Measurements from ENCODE around the gene ADCY1.

Gene ADCY1

GRCh38 chr7:45683556-45684148 is 109.5 kb downstream of the ADCY1 start:
- no peak overlapping the region for H3K4me3 ChIP-seq (ENCODE audit: control insufficient read depth in 1 of 7, extremely low read depth in 1 of 7, insufficient read depth in 4 of 7, low read depth in 2 of 7, low read length in 6 of 7)
- no peak overlapping the region for H3K27ac ChIP-seq (ENCODE audit: insufficient read depth in 1 of 2, low read depth in 1 of 2, low read length in 2 of 2, poor library complexity in 1 of 2, severe bottlenecking in 2 of 2)
- no peaks in the 10 kb centered on the region for H3K9me3 ChIP-seq (ENCODE audit: control extremely low read depth in 1 of 5, control insufficient read depth in 4 of 5, insufficient read depth in 2 of 5, low read depth in 1 of 5, low read length in 4 of 5)
- no peaks in the 10 kb centered on the region for H3K36me3 ChIP-seq (ENCODE audit: control insufficient read depth in 4 of 4, insufficient read depth in 4 of 4, low read length in 3 of 4)
- 97% methylated on average over 13 of the region's 13 CpGs for WGBS (ENCODE audit: insufficient coverage)
- H3K27me3 ChIP-seq (replicated peaks in 2 of 5; ENCODE audit: control insufficient read depth in 4 of 5, insufficient read depth in 5 of 5, low read length in 4 of 5) = peaks cover 0 to 2% (median 0%) of the 10 kb centered on the region in 5 experiments
- DNase-seq = no peak
- POLR2A ChIA-PET = no interaction called here
- CTCF ChIA-PET = interaction anchor here (1.3 kb wide), 1 partner anchor 26 kb away, joined by 3 read pairs; no protein-coding TSS in a partner anchor
- H3K4me1 ChIP-seq (ENCODE audit: control extremely low read depth in 1 of 4, control insufficient read depth in 4 of 4, insufficient read depth in 4 of 4, low read length in 3 of 4) = no peaks in the 10 kb centered on the region

- Histone ChIP-seq H3K36me3 (ENCODE audit: control insufficient read depth in 4 of 4, insufficient read depth in 4 of 4, low read length in 3 of 4) (no peaks in the 10 kb centered on the region), H3K9me3 (ENCODE audit: control extremely low read depth in 1 of 5, control insufficient read depth in 4 of 5, insufficient read depth in 2 of 5, low read depth in 1 of 5, low read length in 4 of 5) (no peaks in the 10 kb centered on the region), H3K27me3 (replicated peaks in 2 of 5; ENCODE audit: control insufficient read depth in 4 of 5, insufficient read depth in 5 of 5, low read length in 4 of 5) (peaks cover 0 to 2% (median 0%) of the 10 kb centered on the region in 5 experiments), H3K27ac (ENCODE audit: insufficient read depth in 1 of 2, low read depth in 1 of 2, low read length in 2 of 2, poor library complexity in 1 of 2, severe bottlenecking in 2 of 2) (no peak overlapping the region), H3K4me3 (ENCODE audit: control insufficient read depth in 1 of 7, extremely low read depth in 1 of 7, insufficient read depth in 4 of 7, low read depth in 2 of 7, low read length in 6 of 7) (no peak overlapping the region), H3K4me1 (ENCODE audit: control extremely low read depth in 1 of 4, control insufficient read depth in 4 of 4, insufficient read depth in 4 of 4, low read length in 3 of 4) (peaks cover 0 to 14% (median 9%) of the 10 kb centered on the region in 4 experiments)
- ChIA-PET CTCF (no interaction called here), POLR2A (no interaction called here)
- WGBS (ENCODE audit: insufficient coverage) = 89% methylated on average over 6 of the region's 8 CpGs
- DNase-seq = no peak
Observed at GRCh38 chr7:45684910-45685618, 110.9 kb downstream of the ADCY1 start.

GRCh38 chr7:45685619-45686240 is 111.6 kb downstream of the ADCY1 start:
- Histone ChIP-seq H3K27me3 (replicated peaks in 2 of 5; ENCODE audit: control insufficient read depth in 4 of 5, insufficient read depth in 5 of 5, low read length in 4 of 5) (peaks cover 0 to 2% (median 0%) of the 10 kb centered on the region in 5 experiments), H3K4me1 (ENCODE audit: control extremely low read depth in 1 of 4, control insufficient read depth in 4 of 4, insufficient read depth in 4 of 4, low read length in 3 of 4) (peaks cover 0 to 18% (median 10%) of the 10 kb centered on the region in 4 experiments), H3K9me3 (ENCODE audit: control extremely low read depth in 1 of 5, control insufficient read depth in 4 of 5, insufficient read depth in 2 of 5, low read depth in 1 of 5, low read length in 4 of 5) (no peaks in the 10 kb centered on the region), H3K4me3 (ENCODE audit: control insufficient read depth in 1 of 7, extremely low read depth in 1 of 7, insufficient read depth in 4 of 7, low read depth in 2 of 7, low read length in 6 of 7) (no peak overlapping the region), H3K36me3 (ENCODE audit: control insufficient read depth in 4 of 4, insufficient read depth in 4 of 4, low read length in 3 of 4) (no peaks in the 10 kb centered on the region), H3K27ac (ENCODE audit: insufficient read depth in 1 of 2, low read depth in 1 of 2, low read length in 2 of 2, poor library complexity in 1 of 2, severe bottlenecking in 2 of 2) (no peak overlapping the region)
- WGBS (ENCODE audit: insufficient coverage) = 92% methylated on average over 11 of the region's 11 CpGs
- no peak for DNase-seq
- ChIA-PET POLR2A (no interaction called here), CTCF (no interaction called here)

GRCh38 chr7:45686441-45687184 is 112.4 kb downstream of the ADCY1 start:
- DNase-seq = no peak
- peaks cover 0 to 2% (median 0%) of the 10 kb centered on the region in 5 experiments for H3K27me3 ChIP-seq (replicated peaks in 2 of 5; ENCODE audit: control insufficient read depth in 4 of 5, insufficient read depth in 5 of 5, low read length in 4 of 5)
- ChIA-PET POLR2A (no interaction called here), CTCF (no interaction called here)
- WGBS (ENCODE audit: insufficient coverage) = 97% methylated on average over 10 of the region's 19 CpGs
- no peaks in the 10 kb centered on the region for H3K9me3 ChIP-seq (ENCODE audit: control extremely low read depth in 1 of 5, control insufficient read depth in 4 of 5, insufficient read depth in 2 of 5, low read depth in 1 of 5, low read length in 4 of 5)
- no peaks in the 10 kb centered on the region for H3K36me3 ChIP-seq (ENCODE audit: control insufficient read depth in 4 of 4, insufficient read depth in 4 of 4, low read length in 3 of 4)
- H3K4me3 ChIP-seq (ENCODE audit: control insufficient read depth in 1 of 7, extremely low read depth in 1 of 7, insufficient read depth in 4 of 7, low read depth in 2 of 7, low read length in 6 of 7) = no peak overlapping the region
- no peak overlapping the region for H3K27ac ChIP-seq (ENCODE audit: insufficient read depth in 1 of 2, low read depth in 1 of 2, low read length in 2 of 2, poor library complexity in 1 of 2, severe bottlenecking in 2 of 2)
- peaks cover 0 to 18% (median 10%) of the 10 kb centered on the region in 4 experiments for H3K4me1 ChIP-seq (ENCODE audit: control extremely low read depth in 1 of 4, control insufficient read depth in 4 of 4, insufficient read depth in 4 of 4, low read length in 3 of 4)

- 100% methylated on average over 1 of the region's 3 CpGs for WGBS (ENCODE audit: insufficient coverage)
Observed at GRCh38 chr7:45687185-45687560, 113.0 kb downstream of the ADCY1 start.

GRCh38 chr7:45687721-45688120 is 113.6 kb downstream of the ADCY1 start:
- POLR2A ChIA-PET = no interaction called here
- H3K27ac ChIP-seq (ENCODE audit: insufficient read depth in 1 of 2, low read depth in 1 of 2, low read length in 2 of 2, poor library complexity in 1 of 2, severe bottlenecking in 2 of 2) = no peak overlapping the region
- DNase-seq = no peak
- H3K27me3 ChIP-seq (replicated peaks in 2 of 5; ENCODE audit: control insufficient read depth in 4 of 5, insufficient read depth in 5 of 5, low read length in 4 of 5) = peaks cover 0 to 2% (median 0%) of the 10 kb centered on the region in 5 experiments
- WGBS (ENCODE audit: insufficient coverage) = 100% methylated on average over 2 of the region's 3 CpGs
- H3K4me1 ChIP-seq (ENCODE audit: control extremely low read depth in 1 of 4, control insufficient read depth in 4 of 4, insufficient read depth in 4 of 4, low read length in 3 of 4) = peaks cover 0 to 18% (median 10%) of the 10 kb centered on the region in 4 experiments
- H3K4me3 ChIP-seq (ENCODE audit: control insufficient read depth in 1 of 7, extremely low read depth in 1 of 7, insufficient read depth in 4 of 7, low read depth in 2 of 7, low read length in 6 of 7) = no peak overlapping the region
- no peaks in the 10 kb centered on the region for H3K9me3 ChIP-seq (ENCODE audit: control extremely low read depth in 1 of 5, control insufficient read depth in 4 of 5, insufficient read depth in 2 of 5, low read depth in 1 of 5, low read length in 4 of 5)
- CTCF ChIA-PET = no interaction called here
- no peaks in the 10 kb centered on the region for H3K36me3 ChIP-seq (ENCODE audit: control insufficient read depth in 4 of 4, insufficient read depth in 4 of 4, low read length in 3 of 4)

More at GRCh38 chr7:45687185-45687560, 113.0 kb downstream of the ADCY1 start:
- Histone ChIP-seq H3K4me3 (ENCODE audit: control insufficient read depth in 1 of 7, extremely low read depth in 1 of 7, insufficient read depth in 4 of 7, low read depth in 2 of 7, low read length in 6 of 7) (no peak overlapping the region), H3K36me3 (ENCODE audit: control insufficient read depth in 4 of 4, insufficient read depth in 4 of 4, low read length in 3 of 4) (no peaks in the 10 kb centered on the region), H3K4me1 (ENCODE audit: control extremely low read depth in 1 of 4, control insufficient read depth in 4 of 4, insufficient read depth in 4 of 4, low read length in 3 of 4) (peaks cover 0 to 18% (median 10%) of the 10 kb centered on the region in 4 experiments), H3K9me3 (ENCODE audit: control extremely low read depth in 1 of 5, control insufficient read depth in 4 of 5, insufficient read depth in 2 of 5, low read depth in 1 of 5, low read length in 4 of 5) (no peaks in the 10 kb centered on the region), H3K27ac (ENCODE audit: insufficient read depth in 1 of 2, low read depth in 1 of 2, low read length in 2 of 2, poor library complexity in 1 of 2, severe bottlenecking in 2 of 2) (no peak overlapping the region), H3K27me3 (replicated peaks in 2 of 5; ENCODE audit: control insufficient read depth in 4 of 5, insufficient read depth in 5 of 5, low read length in 4 of 5) (peaks cover 0 to 2% (median 0%) of the 10 kb centered on the region in 5 experiments)
- POLR2A ChIA-PET = no interaction called here
- DNase-seq = no peak
- CTCF ChIA-PET = no interaction called here
